GM21737 (cell line): ENCODE results near the gene TCEA2.

ENCODE experiments used
- ATAC-seq: cut with Tn5 transposase; IDR thresholded peaks from one replicate; pipeline ENCODE4 v1.9.1; 2021; ENCODE audit warnings: mild to moderate bottlenecking, moderate library complexity; ENCODE audit not compliant: unreplicated experiment

The TCEA2 gene

DNA sequence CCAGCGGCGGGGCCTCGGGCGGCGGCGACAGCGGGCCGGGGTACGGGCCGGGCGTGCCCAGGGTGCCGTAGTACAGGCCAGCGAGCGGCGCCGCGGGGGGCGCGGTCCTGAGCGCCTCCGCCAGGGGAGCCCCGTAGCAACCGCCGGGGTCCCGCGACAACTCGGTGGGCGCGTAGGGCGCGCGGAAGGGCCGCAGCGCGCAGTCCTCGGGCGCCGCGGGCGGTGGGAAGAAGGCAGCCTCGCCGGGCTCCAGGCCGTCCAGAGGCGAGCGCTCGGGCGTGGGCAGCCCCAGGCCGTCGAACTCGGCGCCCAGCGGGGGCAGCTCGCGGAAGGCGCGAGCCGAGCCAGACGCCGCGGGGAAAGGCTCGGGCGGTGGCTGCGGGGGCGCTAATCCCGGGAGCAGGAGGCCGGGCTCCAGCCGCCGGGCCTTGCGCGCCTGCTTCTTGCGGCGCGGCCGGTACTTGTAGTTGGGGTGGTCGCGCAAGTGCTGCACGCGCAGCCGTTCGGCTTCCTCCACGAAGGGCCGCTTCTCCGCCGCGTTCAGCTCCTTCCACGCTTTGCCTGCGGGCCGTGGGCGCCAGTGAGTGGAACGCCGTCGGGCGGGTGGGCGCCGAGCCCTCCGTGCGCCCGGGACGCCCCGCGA is 14.5 kb upstream of the TCEA2 start:
- no peak for ATAC-seq

DNA sequence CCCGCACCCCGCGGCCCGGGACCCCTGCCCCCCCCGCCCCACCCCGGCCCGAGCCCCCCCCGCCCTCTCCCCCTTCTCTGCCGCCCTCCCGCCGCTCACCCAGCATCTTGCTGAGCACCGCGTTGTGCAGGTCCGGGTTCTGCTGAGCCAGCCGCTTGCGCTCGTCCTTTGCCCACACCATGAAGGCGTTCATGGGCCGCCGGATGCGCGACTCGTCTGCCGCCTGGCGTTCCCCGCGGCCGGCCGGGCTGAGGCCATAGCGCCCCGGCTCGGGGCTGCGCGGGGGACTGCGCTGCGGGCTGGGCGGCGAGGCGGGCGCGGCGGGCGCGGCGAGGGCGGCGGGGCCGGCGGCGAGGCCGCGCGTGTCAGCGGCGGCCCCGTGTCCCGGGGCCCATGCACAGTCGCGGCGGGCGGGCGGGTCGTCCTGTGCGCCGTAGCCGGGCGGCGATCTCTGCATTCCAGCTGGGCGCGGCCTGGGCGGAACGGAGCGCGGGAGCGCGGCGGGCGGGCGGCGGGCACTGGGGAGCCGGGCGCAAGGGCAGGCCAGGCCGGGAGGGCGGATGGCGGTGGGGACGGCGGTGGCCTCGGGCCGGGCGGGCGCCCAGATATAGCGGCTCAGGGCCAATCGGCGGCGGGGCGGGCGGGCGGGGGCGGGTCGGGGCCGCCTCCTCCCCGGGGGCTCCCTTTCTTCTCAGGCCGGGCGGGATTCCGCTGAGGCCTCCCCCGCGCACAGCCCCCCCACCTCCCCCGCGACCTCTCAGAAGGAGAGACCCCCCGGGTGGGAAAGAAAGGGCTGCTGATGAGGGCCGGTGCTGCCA is 13.7 kb upstream of the TCEA2 start, which contains the start of gene SOX18:
SOX18 (minus strand) TSS at position 580 of the 818 bp plus-strand sequence; CDS start at position 457, 123 bp downstream.
- ATAC-seq, result no peak

DNA sequence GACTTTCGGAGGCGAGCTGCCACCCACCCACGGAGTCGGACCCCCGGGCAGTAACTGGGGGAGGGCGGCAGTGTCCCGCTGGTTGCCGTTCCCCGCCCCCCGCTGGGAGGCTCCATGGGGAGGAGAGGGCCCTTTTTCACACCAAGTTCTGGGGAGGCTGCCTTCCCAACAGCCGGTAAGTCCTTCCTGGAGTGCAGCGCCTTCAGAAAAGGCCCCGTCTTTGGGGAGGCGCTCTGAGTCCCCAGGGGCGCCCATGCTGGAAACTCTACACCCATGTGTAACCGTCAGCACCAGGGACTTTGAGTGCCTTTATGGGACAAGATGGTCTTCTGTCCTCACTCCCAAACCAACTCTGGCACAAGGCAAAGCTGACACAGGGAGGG is 13.1 kb upstream of the TCEA2 start:
- no peak for ATAC-seq

DNA sequence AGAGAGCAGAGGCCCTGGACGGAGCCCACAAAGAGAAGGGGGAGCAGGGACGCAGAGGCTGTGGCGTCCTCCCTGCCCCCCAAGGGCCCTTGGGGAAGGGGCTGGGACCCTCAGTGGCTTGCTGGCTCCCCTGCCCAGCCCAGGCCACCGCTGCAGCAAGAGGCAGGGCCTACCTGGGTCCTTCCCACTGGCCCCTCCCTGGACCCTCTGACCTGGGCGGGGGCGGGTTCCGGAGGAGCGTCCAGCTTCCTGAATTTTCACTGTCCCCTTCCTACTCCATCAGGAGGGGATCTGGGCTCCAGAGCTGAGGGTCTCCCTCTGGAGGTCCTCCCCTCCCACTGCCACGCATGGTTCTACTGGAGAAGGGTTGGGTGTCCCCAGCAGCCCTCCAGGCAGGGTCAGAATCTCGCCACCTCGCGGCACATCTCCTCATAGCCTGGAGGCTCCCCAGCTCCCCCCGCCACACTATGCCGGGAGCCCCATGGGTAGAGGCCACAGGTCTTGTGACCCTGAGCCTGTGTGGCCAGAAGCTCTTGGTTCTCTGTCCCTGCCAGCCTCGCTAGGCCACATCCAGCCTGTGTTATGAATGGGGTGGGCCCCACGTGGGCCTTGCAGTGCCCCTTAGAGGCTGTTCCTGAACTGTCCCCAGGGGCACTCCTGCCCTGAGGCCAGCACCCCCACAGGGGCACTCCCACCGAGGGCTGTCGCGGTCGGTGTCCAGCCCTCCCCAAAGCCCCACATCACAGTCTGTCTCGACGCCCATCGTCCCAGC is 12.6 kb upstream of the TCEA2 start:
- ATAC-seq, result no peak

- ATAC-seq, result no peak
Measured at GRCh38 chr20:64051033-64051452, 12.0 kb upstream of the TCEA2 start.

DNA sequence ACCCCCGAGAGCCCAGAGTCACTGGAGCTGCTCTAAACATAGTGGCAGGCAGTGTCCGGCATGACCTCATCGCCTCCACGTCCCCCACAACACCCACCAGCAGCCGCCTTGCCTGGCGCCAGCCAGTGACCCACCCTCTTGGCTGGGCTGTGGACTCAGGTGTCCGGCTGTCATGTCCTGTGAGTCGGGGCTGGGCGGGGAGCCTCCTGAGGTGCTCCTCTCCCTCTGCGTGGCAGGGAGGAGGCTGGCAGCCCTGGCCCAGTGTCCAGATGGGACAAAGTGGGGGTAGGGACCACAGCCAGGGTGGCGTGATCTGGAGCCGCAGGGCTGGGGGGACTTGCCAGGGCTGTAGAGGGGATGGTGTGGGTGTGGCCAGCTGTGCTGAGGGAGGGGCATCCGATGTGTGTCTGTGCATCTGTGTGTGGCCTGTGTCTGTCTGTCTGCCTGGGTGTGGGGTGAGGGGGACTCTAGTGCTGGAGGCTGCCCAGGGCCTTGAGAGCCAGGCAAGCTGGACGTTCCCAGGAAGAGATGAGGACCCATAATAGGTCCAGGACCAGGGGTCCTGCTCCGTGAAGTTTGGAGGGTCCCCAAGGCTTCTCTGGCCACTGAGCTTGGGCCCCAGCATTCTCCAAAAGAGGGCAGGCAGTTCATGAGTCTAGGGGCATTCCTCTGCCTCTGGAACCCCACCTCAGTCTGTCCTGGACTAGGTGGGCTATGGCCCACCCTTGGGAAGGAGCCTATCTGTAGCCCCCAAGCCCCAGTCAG is 11.3 kb upstream of the TCEA2 start:
- no peak for ATAC-seq

- ATAC-seq, result no peak
Measured at GRCh38 chr20:64052326-64052722, 10.7 kb upstream of the TCEA2 start.

DNA sequence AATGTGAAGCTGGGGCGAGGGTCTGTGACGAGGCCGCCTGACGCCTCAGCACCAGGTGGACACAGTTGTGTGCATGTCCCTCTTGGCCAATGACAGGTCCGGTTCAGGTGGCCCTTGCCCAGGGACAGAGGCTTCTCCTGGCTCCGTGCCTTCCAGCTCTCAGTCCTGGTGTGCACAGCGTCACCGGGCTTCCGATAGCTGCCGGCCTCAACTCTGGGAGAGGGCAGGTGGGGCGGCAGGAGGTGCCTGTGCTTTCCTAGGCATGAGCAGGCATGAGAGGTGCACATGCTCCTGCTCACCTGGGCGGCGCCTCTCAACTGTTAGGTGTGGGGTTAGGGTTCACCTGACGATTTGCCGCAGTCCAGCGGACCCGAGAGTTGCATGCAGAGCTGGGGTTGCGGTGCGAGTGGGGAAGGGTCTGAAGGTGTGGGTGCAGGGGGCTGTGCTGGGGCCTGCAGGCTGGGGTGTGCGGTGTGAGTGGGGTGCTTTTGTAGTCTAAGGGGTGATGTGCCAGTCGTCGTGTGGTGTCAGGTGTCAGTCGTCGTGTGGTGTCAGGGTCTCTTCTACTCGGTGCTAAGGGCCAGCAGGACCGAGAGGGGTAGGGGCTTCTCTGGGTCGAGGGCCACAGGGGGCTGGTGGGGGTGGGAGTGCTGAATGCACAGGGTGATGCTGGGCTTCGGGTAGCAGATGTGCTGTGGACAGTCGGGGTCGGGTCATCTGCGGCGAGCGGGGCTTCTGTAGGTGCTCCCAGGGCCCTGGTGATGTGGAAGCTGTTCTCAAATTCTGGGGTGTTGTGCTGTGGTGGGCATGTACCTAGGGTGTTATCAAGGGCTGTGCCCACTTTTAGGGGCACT is 9.8 kb upstream of the TCEA2 start:
- no peak for ATAC-seq

GRCh38 chr20:64053841-64054661 is 8.9 kb upstream of the TCEA2 start:
- ATAC-seq, result no peak

GRCh38 chr20:64055396-64055892 is 7.6 kb upstream of the TCEA2 start:
- no peak for ATAC-seq

GRCh38 chr20:64055893-64056638 is 6.9 kb upstream of the TCEA2 start:
- no peak for ATAC-seq

GRCh38 chr20:64056639-64056888 is 6.4 kb upstream of the TCEA2 start:
- ATAC-seq, result no peak

DNA sequence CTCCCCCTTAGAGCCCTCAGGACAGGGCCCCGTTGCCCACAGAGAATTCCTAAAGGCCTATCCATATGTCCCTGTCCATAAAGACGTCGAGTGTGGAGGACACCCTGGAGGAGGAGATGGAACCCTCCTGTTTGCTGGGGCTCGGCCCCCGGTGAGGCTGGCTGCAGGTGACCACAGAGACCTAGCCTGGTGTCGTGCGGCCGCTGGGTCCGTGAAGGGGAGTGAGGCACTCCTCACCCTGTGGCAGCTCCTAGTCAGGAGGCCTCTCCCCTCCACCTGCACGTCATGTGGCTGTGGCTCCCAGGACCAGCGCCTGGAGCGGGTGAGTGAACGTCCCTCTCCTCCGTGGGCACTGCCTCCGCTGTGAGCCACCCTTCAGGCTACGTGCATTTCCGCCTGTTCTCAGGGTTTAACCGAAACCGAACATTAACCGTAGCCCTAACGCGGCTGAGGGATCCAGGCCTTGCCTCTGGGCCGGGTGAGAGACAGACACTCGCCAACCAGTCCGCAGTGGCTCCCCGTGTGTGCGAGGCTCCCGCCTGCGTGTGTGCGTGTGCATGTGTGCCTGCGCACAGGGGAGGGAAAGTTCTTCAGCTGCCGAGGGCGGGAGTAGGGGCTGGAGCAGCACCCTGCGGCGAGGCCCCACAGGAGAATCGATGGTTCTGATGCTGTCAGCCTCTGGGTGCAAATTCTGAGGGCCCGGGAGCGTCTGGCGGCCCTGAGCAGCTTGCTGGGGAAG is 5.9 kb upstream of the TCEA2 start:
- ATAC-seq, result no peak

DNA sequence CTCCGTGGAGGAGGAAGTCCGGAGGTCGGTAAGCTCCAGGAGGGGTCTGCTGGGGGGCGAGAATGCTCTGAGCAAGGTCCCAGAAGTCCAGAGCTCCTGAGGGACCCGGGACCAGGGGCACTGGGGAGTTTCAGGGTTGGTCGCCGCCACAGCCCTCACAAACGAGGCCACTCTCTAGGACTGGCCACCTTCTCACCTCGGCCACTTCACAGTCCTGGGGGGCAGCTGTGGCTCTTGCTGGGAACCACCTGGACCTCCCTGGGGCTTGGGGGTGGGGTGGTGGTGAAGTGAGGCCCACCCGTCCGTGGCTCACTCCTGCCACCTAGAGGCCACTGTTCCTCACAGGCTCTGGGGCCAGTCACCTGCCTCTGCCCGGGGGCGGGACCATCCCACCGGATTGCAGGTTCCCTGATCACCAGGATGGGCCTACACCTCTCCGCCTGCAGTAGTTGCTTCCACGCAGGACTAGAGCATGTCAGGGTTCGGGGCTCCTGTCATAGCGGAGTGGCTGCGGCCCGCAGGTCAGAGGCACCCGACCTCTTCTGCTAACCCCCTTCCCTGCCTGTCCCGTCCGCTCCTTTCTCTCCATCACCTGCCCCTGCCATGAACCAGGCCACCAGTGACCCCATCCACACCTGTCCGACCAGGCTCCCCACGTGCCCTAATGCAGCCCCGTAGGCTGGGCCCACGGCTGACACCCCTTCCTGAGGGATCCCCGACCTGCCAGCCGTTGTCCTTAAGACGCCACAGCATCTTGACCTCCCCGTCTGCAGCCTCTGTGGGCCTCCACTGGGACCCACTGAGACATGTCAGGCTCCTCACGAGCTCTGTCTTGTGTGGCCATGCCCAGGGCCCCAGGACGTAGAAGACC is 5.1 kb upstream of the TCEA2 start:
- ATAC-seq, result no peak

DNA sequence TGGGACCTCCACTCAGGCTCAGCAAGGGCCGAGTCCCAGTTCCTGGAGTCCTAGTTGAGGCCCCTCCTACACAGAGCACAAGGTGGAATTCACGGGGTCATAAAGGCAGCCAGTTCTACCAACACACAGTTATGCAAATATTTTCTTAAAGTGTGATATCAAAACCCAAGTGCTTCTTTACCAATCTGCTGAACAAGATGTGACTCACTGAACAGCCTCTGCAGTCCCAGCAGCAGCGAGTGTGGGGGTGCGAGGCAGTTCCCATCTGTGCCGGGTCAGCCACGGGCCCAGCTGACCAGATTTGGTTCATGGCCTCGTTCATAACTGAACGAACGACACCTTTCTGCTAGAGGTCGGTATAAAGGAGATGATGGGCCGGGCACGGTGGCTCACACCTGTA is 4.5 kb upstream of the TCEA2 start:
- ATAC-seq, result no peak

DNA sequence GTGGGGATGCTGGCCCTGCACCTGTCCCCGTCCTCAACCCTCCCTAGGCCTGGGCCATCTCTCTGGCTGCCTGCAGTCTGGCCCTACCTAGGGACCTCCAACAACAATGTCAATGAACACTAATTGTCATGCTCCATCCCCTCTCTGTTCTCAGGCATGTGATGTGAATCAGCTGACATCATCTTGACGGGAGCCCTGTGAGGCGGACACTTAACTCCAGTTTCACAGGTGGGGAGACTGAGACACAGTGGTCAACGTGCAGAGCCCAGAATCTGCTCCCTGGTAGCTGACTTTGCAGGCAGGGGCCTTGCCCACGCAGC is 762 bp upstream of the TCEA2 start:
- ATAC-seq, result no peak
